Erythroblast (primary cell): Measurements from ENCODE around the gene ACTR10.

Experiments used
- GATA1 ChIP-seq: IDR thresholded peaks from 2 replicates; pipeline ENCODE4 v1.6.1; 2011; ENCODE audit warnings: low read depth, mild to moderate bottlenecking, control low read depth, low read length, moderate library complexity
- POLR2A ChIP-seq: IDR thresholded peaks from 2 replicates; pipeline ENCODE4 v1.6.1; 2011; ENCODE audit warnings: mild to moderate bottlenecking, low read length

DNA sequence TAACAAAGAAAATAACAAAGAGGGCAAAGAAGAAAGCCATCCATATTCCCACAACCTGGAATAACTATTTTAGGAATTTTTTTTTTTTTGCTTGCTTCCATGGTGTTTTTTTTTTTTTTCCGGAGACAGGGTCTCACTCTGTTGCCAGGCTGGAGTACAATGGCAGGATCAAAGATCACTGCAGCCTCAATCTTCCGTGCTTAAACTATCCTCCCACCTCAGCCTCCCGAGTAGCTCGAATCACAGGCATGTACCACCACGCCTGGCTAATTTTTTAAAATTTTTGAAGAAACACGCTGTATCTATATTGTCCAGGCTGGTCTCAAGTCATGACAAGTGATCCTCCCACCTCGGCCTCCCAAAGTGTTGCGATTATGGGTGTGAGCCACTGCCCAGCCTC is 78.2 kb downstream of the ACTR10 start:
- TF ChIP-seq POLR2A (no peak), GATA1 (no peak)
